ENCODE data around the gene PRPH.

- TF ChIP-seq SUZ12 (IDR thresholded peaks at IDR 0.05; ENCODE audit: extremely low read depth, insufficient read depth, insufficient read length), result no peak
- no peak for TF ChIP-seq ZNF274 (IDR thresholded peaks at IDR 0.05; ENCODE audit: low read depth, low read length)
Observed at GRCh38 chr12:49335118-49335954, 40.4 kb downstream of the PRPH start.

All from NT2/D1 (cell line).